Measurements from ENCODE around the gene SMARCD3. TPM values are rescaled to one million over a fixed set of nuclear protein-coding genes. Genes with fewer than 3 reads are reported as not detected.

Gene SMARCD3
- total and polyA plus RNA-seq, 2 of the 13 experiments (the other 11 are each of a cell fraction or from before 2014, with no cell fraction given) = 0.20 to 0.62 TPM

GRCh38 chr7:151232091-151232916 lies 16.2 kb downstream of the SMARCD3 start, which contains the start of gene CHPF2 (continued):
- TF ChIP-seq KLF13 (CRISPR knock-in tag; IDR thresholded peaks at IDR 0.05) (no peak), ZEB1 (IDR thresholded peaks at IDR 0.05; ENCODE audit: insufficient replicate concordance, low read depth) (no peak), ZNF281 (CRISPR knock-in tag; IDR thresholded peaks at IDR 0.05; ENCODE audit: borderline replicate concordance) (no peak), SRY (CRISPR knock-in tag; IDR thresholded peaks at IDR 0.05) (0 out of 2 replicates have a peak, but pooled peaks have one; percentile 46), RBM22 (optimal IDR thresholded peaks at IDR 0.05; ENCODE audit: low read length) (no peak), ZNF567 (CRISPR knock-in tag; IDR thresholded peaks at IDR 0.05; ENCODE audit: borderline replicate concordance) (0 out of 2 replicates have a peak, but pooled peaks have one; percentile 65), ZNF747 (CRISPR knock-in tag; IDR thresholded peaks at IDR 0.05; ENCODE audit: borderline replicate concordance) (peak; percentile 62; the same call in 1 of the 2 replicates), SALL1 (CRISPR knock-in tag; IDR thresholded peaks at IDR 0.05) (peak; percentile 49; the same call in 1 of the 2 replicates), TAF15 (IDR thresholded peaks at IDR 0.05; ENCODE audit: low read depth, low read length, poor library complexity, severe bottlenecking) (no peak), ZNF441 (CRISPR knock-in tag; IDR thresholded peaks at IDR 0.05; ENCODE audit: borderline replicate concordance) (peak; percentile 59; the same call in 1 of the 2 replicates), SIN3A (IDR thresholded peaks at IDR 0.05; ENCODE audit: borderline replicate concordance, low read depth, low read length) (peak; percentile 90; the same call in 1 of the 2 replicates), KDM2A (CRISPR knock-in tag; IDR thresholded peaks at IDR 0.05; ENCODE audit: borderline replicate concordance, low read depth) (peak; percentile 74), HOXD1 (CRISPR knock-in tag; IDR thresholded peaks at IDR 0.05) (0 out of 2 replicates have a peak, but pooled peaks have one; percentile 20), ZNF878 (CRISPR knock-in tag; IDR thresholded peaks at IDR 0.05) (no peak), KLF11 (CRISPR knock-in tag; IDR thresholded peaks at IDR 0.05) (peak; percentile 70; the same call in 1 of the 2 replicates), ZNF367 (CRISPR knock-in tag; IDR thresholded peaks at IDR 0.05; ENCODE audit: borderline replicate concordance) (no peak), FOXO1 (CRISPR knock-in tag; IDR thresholded peaks at IDR 0.05) (0 out of 2 replicates have a peak, but pooled peaks have one; percentile 25), ELF1 (CRISPR knock-in tag; IDR thresholded peaks at IDR 0.05) (peak; percentile 84), ZNF468 (CRISPR knock-in tag; IDR thresholded peaks at IDR 0.05) (no peak)
- TF ChIP-seq, protein P1, sequence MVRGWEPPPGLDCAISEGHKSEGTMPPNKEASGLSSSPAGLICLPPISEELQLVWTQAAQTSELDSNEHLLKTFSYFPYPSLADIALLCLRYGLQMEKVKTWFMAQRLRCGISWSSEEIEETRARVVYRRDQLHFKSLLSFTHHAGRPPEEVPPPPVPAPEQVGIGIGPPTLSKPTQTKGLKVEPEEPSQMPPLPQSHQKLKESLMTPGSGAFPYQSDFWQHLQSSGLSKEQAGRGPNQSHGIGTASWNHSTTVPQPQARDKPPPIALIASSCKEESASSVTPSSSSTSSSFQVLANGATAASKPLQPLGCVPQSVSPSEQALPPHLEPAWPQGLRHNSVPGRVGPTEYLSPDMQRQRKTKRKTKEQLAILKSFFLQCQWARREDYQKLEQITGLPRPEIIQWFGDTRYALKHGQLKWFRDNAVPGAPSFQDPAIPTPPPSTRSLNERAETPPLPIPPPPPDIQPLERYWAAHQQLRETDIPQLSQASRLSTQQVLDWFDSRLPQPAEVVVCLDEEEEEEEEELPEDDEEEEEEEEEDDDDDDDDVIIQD (CRISPR knock-in tag; IDR thresholded peaks at IDR 0.05; ENCODE audit: low read depth) = no peak

All from HepG2 (cell line).